Endodermal cell (in vitro differentiated cells): ENCODE results near the gene CTIF. TPM values are rescaled to one million over a fixed set of nuclear protein-coding genes. Genes with fewer than 3 reads are reported as not detected.

Source experiments
- DNase-seq: peaks from one replicate; pipeline ENCODE4 v3.0.0-alpha.2; 2017
- H3K27ac ChIP-seq: 2 replicates; pipeline ENCODE4 v1.5.1; 2013; ENCODE audit warnings: mild to moderate bottlenecking, low read depth, low read length, moderate library complexity
- H3K27me3 ChIP-seq: 2 replicates; pipeline ENCODE4 v1.6.1; 2013; ENCODE audit warnings: mild to moderate bottlenecking, low read length, moderate library complexity; ENCODE audit not compliant: insufficient read depth, control insufficient read depth, poor library complexity, severe bottlenecking
- H3K36me3 ChIP-seq: 2 replicates; pipeline ENCODE4 v1.7.0; 2013; ENCODE audit warnings: mild to moderate bottlenecking, low read length, moderate library complexity; ENCODE audit not compliant: control insufficient read depth, insufficient read depth
- H3K4me1 ChIP-seq: one replicate; pipeline ENCODE4 v1.7.0; 2013; ENCODE audit warnings: low read length; ENCODE audit not compliant: control insufficient read depth, insufficient read depth
- H3K4me3 ChIP-seq: 2 replicates; pipeline ENCODE4 v1.5.1; 2013; ENCODE audit warnings: mild to moderate bottlenecking, low read length, moderate library complexity
- H3K9ac ChIP-seq: 2 replicates; pipeline ENCODE4 v1.6.1; 2013; ENCODE audit warnings: mild to moderate bottlenecking, low read length, moderate library complexity; ENCODE audit not compliant: poor library complexity, severe bottlenecking; ENCODE audit errors: extremely low read depth
- H3K9me3 ChIP-seq: 2 replicates; pipeline ENCODE4 v1.6.1; 2013; ENCODE audit warnings: mild to moderate bottlenecking, low read length, moderate library complexity; ENCODE audit not compliant: control insufficient read depth
- H3K27ac Mint-ChIP-seq: 2 replicates; pipeline ENCODE4 v1.8.0; 2020; ENCODE audit warnings: mixed read lengths
- H3K27me3 Mint-ChIP-seq: 2 replicates; pipeline ENCODE4 v1.8.0; 2021; ENCODE audit warnings: mild to moderate bottlenecking, mixed read lengths; ENCODE audit not compliant: insufficient read depth
- H3K36me3 Mint-ChIP-seq: 2 replicates; pipeline ENCODE4 v1.8.0; 2020; ENCODE audit warnings: low read depth, mixed read lengths
- H3K4me1 Mint-ChIP-seq: 2 replicates; pipeline ENCODE4 v1.8.0; 2020; ENCODE audit warnings: mixed read lengths
- H3K4me3 Mint-ChIP-seq: 2 replicates; pipeline ENCODE4 v1.8.0; 2020; ENCODE audit warnings: mild to moderate bottlenecking, moderate library complexity, mixed read lengths
- H3K9me3 Mint-ChIP-seq: 2 replicates; pipeline ENCODE4 v1.8.0; 2020; ENCODE audit warnings: mild to moderate bottlenecking, mixed read lengths
- WGBS, 2 experiments: methylation state at CpG; one replicate each; pipeline versions ENCODE4 v1.1.5 to v1.1.7; 2013; ENCODE audit warnings: missing lambda C conversion rate in 2 of 2, mixed read lengths in 1 of 2; ENCODE audit not compliant: insufficient coverage in 1 of 2, insufficient read length in 1 of 2; 5-methylcytosine and 5-hydroxymethylcytosine counted together
- total RNA-seq, 2 donors: library from RNA; stranded (reverse); fragmentation: NEBNext Ultra II Directional in 1 of 2; extraction: Animal tissue kit (Norgen Biotek cat#: 25700) in 1 of 2; gene quantifications; 2 replicates in 1 of 2; 3 replicates in 1 of 2; pipeline ENCODE4 v1.2.1, GENCODE V29; 2021
- TF ChIP-seq, protein P1 (sequence below): fragments of 200-600 bp; sonication (generic); conservative IDR thresholded peaks from 2 replicates; pipeline ENCODE4 v1.5.0; 2021; ENCODE audit warnings: antibody characterized with exemption, mild to moderate bottlenecking

Gene CTIF
- total RNA-seq, 2 donors from 2014 or later: 33.8 to 41.6 TPM

DNA sequence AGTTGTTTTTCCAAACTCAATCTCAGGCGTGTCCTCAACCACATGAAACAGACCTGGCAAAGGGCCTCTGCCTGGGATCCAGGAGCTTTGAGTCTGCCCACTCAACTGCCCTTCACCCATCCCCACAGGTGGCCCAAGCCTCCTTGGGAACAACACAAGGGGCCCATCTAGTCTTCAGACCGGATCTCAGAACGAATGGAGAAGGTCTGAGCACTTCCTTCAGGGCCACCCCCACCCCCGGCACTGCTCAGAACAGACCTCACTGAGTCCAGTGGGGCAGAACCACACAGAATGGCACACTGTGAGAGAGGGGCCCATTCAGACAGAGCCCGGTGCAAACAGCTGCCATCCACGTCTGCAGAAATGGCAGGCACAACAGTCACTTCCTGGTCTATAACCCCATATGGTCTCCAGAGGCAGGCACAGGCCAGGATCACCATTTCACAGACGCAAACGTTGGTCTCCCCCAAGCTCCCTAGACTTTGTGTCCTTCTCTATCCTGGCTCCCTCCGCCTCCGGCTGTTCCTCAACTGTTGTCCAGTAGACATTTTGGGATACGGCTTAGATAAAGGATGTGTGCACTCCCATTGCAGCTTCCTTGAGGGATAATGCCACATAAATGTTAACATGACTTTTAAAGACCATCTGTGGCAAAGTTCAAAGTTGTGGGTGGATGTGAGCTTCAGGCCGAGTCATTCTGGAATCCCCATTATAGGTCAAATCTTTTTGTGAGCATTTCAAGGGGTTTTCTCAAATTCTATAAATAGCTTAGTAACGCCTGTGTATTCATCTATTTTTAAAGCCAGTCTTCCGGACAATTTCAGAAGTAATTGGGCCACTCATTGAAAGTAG is 262.3 kb downstream of the CTIF start:
- peaks cover 32% of the 10 kb centered on the region for H3K4me1 Mint-ChIP-seq
- H3K4me1 ChIP-seq: peaks cover 26% of the 10 kb centered on the region
- no peaks in the 10 kb centered on the region for H3K9me3 Mint-ChIP-seq
- H3K36me3 ChIP-seq: peaks cover 17% of the 10 kb centered on the region
- H3K36me3 Mint-ChIP-seq: peaks cover 12% of the 10 kb centered on the region
- H3K27me3 Mint-ChIP-seq: no peaks in the 10 kb centered on the region
- no peak overlapping the region for H3K27ac ChIP-seq
- WGBS, 2 experiments: 92 to 95% methylated on average over 13 to 14 of the region's 14 CpGs
- H3K4me3 Mint-ChIP-seq: no peak overlapping the region
- no peak overlapping the region for H3K9ac ChIP-seq
- H3K9me3 ChIP-seq: no peaks in the 10 kb centered on the region
- peak; percentile 24 for DNase-seq
- TF ChIP-seq, protein P1, sequence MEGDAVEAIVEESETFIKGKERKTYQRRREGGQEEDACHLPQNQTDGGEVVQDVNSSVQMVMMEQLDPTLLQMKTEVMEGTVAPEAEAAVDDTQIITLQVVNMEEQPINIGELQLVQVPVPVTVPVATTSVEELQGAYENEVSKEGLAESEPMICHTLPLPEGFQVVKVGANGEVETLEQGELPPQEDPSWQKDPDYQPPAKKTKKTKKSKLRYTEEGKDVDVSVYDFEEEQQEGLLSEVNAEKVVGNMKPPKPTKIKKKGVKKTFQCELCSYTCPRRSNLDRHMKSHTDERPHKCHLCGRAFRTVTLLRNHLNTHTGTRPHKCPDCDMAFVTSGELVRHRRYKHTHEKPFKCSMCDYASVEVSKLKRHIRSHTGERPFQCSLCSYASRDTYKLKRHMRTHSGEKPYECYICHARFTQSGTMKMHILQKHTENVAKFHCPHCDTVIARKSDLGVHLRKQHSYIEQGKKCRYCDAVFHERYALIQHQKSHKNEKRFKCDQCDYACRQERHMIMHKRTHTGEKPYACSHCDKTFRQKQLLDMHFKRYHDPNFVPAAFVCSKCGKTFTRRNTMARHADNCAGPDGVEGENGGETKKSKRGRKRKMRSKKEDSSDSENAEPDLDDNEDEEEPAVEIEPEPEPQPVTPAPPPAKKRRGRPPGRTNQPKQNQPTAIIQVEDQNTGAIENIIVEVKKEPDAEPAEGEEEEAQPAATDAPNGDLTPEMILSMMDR: no peak
- no peak overlapping the region for H3K4me3 ChIP-seq
- H3K27me3 ChIP-seq: no peaks in the 10 kb centered on the region
- H3K27ac Mint-ChIP-seq: no peak overlapping the region

DNA sequence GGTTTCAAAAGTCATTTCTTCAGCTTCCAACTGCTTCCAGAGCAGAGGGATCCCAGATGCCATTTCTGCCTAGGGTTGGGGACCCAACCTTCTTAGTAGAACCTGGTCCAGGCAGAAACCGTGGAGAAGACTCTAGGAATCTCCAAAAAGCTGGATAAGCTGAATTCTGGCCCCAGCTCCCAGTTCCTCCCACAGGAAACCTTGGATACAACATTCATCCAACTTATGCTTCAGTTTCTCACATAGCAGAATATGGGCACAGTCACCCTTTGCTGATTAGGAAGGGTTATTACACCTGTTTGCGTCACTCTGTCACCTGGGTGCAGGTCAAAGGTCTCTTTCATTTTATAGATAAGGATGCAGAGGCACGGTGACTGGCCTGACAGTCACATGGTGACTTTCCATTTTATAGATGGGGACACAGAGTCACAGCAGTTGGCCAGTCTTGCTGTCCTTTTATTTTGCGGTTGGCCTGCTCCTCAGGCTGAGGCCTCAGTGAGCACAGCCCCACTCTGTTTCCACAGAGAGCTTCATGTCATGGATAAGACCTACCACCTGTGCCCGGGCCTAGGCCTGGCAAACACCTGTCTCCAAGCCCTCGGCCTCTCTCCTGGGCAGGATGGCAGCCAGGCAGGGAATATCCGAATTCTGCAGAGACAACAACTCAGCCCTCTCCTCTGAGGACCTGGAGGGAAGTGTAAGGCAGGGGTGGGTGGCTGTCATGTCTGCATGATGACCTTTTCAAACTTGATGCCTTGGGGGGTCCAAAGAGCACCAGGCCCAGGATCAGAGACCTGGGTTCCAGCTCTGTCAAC is 263.1 kb downstream of the CTIF start:
- TF ChIP-seq, protein P1: no peak
- DNase-seq: peak; percentile 29
- H3K9me3 Mint-ChIP-seq: no peaks in the 10 kb centered on the region

DNA sequence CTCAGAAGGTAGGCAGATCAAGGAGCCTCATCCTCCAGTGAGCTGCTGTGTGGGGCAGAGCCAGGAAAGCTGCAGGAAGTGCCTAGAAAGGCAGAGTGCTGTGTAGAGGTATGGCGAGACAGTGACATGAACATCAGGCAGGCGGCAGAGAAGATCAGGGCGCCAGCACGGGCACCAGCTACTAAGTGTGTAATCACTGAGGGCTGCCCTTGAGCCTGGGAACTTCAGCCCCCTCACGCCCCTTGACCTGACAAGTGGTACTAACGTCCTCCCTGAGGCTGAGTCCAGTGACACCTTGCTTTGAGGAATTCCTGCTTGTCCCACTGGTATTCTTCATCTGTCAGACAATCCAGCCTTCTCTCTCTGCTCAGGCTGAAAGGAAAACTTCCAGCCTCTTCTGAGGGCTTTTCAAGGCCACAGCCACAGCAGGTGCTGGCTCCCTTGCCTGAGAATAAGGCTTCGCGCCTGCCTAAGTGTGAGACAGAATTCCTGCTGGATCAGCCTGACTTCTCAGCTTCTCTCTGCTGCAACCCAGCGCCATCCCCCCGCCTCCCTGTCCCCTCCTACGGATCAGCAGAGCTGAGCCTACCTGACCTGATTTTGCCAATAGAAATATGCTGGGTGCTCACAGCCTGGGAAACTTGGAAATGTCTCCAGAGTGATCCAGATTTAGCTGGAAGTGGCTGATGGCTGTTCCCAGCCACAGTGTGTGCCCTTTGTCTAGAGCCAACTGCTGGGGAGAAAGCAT is 263.9 kb downstream of the CTIF start:
- no peaks in the 10 kb centered on the region for H3K9me3 ChIP-seq
- 58 to 60% methylated on average over 9 to 11 of the region's 11 CpGs for WGBS, 2 experiments
- peaks cover 26% of the 10 kb centered on the region for H3K4me1 ChIP-seq
- H3K9ac ChIP-seq: peak overlapping the region; percentile 44
- peak overlapping the region; percentile 85 for H3K27ac Mint-ChIP-seq
- no peaks in the 10 kb centered on the region for H3K9me3 Mint-ChIP-seq
- DNase-seq: peak; percentile 94
- no peaks in the 10 kb centered on the region for H3K27me3 Mint-ChIP-seq
- H3K4me3 Mint-ChIP-seq: no peak overlapping the region
- TF ChIP-seq, protein P1: no peak
- H3K36me3 Mint-ChIP-seq: peaks cover 10% of the 10 kb centered on the region
- no peak overlapping the region for H3K4me3 ChIP-seq
- no peaks in the 10 kb centered on the region for H3K27me3 ChIP-seq
- H3K4me1 Mint-ChIP-seq: peaks cover 28% of the 10 kb centered on the region
- H3K27ac ChIP-seq: peak overlapping the region; percentile 87
- peaks cover 17% of the 10 kb centered on the region for H3K36me3 ChIP-seq

More for the DNA sequence above, 263.1 kb downstream of the CTIF start:
- peak overlapping the region; percentile 85 for H3K27ac Mint-ChIP-seq
- H3K27me3 Mint-ChIP-seq: no peaks in the 10 kb centered on the region
- peaks cover 17% of the 10 kb centered on the region for H3K36me3 ChIP-seq
- no peaks in the 10 kb centered on the region for H3K27me3 ChIP-seq
- WGBS, 2 experiments: 91 to 93% methylated on average over 6 to 7 of the region's 7 CpGs
- peak overlapping the region; percentile 87 for H3K27ac ChIP-seq
- no peak overlapping the region for H3K4me3 Mint-ChIP-seq
- H3K4me1 Mint-ChIP-seq: peaks cover 32% of the 10 kb centered on the region
- H3K9ac ChIP-seq: peak overlapping the region; percentile 44
- no peak overlapping the region for H3K4me3 ChIP-seq
- no peaks in the 10 kb centered on the region for H3K9me3 ChIP-seq
- peaks cover 10% of the 10 kb centered on the region for H3K36me3 Mint-ChIP-seq
- H3K4me1 ChIP-seq: peaks cover 26% of the 10 kb centered on the region
